Hematopoietic multipotent progenitor cell treated with erythropoietin and hydrocortisone succinate and interleukin-3 and kit ligand, for 4 days (in vitro differentiated cells): ENCODE results near the gene IFT122.

Experiments used
- DNase-seq: peaks from one replicate; pipeline ENCODE4 v3.0.0-alpha.2; 2015

IFT122 gene

DNA sequence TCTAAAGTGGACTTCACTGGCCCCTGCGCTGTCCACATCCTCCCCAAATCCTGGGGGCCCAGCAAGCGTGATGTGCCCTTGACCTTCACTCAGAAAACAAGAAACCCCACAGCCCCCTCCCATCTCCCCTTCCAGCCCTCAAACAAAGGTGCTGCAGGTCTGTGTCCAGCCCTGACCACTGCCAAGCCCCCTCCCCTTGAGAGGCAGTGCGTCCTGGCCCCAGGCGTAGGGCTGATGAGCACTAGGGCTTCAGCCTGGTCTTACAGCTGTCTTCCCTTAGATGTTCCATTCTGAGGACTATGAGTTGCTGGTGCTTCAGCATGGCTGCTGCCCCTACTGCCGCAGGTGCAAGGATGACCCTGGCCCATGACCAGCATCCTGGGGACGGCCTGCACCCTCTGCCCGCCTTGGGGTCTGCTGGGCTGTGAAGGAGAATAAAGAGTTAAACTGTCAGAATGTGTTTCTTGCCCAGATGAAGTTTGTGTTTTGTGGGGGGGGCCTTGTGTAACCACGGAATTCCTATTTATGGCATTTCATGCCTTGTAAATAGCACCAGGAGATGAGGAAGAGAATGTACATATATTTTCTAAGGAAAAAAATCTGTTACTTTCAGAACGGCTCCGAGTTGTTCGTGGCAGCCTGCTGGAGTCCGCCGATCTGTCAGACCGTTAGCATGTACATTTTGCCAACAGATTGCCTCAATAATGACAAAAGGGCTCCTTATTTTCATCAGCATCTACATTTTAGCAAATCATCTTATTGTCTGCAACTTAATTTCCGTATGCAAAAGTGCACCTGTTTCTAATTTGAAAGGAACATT, 80.1 kb downstream of the IFT122 start:
- DNase-seq, result no peak

DNA sequence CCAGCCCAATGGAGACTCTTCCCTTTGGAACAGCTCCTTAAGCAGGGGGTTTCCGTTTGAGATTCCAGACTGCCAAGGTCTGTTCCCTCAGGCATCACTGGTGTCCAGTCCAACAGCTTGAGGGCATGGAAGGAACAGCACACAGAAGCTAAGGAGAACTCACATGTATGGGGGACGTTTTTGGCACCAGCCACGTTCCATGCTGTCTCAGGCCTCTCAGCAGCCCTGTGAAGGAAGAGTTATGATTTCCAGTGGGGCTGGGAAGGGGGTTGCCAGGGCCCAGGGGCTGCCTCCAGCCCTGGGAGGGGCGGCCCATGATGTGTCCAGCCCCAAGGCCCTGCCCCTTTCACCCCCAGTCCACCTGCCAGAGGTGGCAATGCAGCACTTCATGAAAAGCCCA, 80.9 kb downstream of the IFT122 start:
- DNase-seq, result no peak

DNA sequence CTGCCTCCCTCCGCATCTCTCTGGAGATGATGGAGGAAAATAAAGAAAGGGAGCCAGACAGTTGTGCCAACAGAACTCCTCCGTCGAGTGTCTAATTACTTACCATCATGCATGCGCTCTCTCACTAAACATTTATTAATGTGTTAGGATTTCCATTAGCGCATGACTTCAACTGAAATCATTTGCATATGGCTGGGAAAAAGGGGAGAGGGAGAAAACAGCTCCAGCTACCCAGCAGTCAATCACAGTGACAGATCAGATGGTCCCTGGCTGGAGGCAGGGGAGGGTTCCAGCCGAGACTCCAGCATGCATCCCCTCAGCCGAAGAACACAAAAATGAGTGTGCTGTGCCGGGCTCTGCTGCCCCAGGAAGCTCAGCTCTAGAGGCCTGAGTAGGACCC, 81.6 kb downstream of the IFT122 start:
- no peak for DNase-seq

DNA sequence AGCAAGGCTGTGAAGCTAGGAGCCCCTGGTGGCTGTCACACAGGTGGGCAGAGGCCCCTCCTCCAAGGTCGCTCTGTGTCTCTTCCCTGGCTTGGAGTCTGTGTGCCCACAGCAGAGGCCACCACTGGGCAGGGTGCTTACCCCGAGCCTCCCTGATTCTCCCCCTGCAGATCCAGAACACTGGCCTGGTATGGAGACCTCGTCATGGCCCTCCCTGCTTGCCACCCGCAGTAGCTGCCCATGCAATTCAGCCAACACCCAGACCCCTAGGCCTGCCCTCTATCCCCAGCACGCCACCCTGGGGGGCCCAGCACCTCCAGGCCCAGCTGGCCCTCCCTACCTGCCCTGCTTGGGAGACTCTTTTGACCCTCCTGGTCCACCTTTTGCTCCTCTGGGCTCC, 82.9 kb downstream of the IFT122 start:
- no peak for DNase-seq

DNA sequence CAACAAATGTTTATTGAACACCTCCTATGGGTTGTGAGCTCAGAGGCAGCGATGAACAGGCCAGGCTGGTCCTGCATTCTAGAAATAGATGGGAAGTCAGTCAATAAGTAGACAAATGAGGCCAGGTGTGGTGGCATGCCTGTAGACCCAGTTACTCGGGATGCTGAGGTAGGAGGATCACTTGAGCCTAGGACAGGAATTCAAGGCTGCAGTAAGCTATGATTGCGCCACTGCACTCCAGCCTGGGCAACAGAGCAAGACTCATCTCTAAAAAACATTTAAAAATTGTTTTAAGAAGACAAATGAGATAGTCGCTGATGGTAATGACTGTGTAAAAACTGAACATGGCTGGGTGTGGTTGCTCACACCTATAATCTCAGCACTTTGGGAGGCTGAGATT, 84.1 kb downstream of the IFT122 start:
- no peak for DNase-seq

DNA sequence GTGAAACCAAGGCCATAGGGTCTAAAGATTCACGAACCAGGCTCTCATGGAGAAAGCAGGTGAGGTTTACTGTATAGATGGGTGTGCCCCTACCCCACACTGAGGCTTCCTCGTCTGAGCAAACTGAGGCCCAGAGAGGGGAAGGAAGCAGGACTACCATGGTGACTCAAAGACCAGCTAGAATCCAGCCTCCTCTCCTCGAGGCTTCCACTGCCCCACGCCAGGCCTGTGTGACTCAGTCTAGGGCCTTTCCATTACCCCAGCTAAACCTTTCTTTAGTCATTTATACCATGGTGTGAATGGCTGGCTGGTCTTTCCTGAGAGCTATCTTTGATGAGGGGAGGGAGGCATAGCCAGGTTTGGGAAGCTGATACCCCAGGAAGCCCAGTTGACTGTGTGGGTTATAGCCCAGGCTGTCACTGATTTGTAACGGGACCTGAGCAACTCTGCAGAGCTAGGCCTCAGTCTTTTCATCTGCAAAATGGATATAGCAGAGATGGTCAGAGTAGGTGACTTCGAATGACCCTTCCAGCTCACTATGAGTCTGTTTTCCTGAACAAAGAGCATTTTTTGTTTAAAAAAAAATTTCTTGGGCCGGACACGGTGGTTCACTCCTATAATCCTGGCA, 85.4 kb downstream of the IFT122 start:
- DNase-seq, result no peak

DNA sequence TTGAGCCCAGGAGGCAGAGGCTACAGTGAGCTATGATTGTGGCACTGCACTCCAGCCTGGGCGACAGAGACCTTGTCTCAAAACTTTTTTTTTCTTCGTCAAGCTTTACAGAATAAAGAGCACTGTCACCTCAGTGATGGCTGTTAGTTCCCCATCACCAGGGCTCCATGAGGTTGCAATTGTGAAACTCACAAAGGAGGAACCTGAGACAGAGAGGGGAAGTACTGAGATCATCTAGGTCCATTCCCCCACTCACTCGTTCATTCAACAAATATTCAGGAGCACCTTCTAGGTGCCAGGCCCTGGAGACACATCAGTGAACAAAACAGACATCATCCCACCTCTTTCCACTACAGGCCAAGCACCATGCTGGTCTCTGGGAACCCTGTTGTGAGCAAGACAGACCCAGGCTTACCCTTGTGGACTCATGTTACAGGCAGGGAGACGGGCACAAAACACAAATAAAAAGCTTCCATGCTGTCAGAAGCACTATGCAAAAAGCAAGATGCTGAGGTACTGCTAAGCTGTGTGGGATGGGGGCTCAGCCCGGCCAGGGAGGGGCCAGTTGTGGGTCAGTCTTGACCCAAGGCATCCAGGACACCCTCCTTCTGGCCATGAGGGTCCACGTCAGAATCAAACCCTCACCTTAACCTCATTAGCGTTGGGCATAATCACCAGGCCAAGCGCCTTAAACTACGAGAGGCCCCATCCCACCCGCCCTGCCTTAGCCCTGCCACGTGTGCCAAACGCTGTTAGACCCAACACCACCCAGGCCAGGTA, 86.3 kb downstream of the IFT122 start:
- peak; percentile 84 for DNase-seq

DNA sequence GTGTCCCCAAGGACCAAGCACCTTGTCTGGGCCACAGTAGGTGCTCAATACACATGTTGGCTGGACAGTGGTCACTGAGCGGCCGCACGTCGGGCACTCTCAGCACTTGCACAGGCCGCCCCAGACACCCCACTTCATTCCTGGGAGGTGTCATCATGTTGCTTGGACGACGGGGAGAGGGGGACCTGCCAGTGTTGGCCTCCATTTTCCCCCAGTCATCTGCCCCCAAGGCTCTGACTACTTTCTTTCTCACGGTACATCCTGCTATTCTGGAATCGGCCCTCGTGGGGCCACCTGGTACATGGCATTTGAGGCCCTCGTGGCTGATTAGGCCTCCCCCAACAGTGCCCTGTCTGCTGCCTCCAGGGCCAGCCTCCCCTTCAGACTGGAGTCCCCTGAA, 87.2 kb downstream of the IFT122 start:
- DNase-seq, result no peak

DNA sequence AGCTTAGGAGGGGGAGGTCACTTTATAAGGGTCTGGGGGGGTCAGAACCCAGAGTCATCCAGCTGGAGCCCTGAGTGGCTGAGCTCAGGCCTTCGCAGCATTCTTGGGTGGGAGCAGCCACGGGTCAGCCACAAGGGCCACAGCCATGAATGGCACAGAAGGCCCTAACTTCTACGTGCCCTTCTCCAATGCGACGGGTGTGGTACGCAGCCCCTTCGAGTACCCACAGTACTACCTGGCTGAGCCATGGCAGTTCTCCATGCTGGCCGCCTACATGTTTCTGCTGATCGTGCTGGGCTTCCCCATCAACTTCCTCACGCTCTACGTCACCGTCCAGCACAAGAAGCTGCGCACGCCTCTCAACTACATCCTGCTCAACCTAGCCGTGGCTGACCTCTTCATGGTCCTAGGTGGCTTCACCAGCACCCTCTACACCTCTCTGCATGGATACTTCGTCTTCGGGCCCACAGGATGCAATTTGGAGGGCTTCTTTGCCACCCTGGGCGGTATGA, 88.6 kb downstream of the IFT122 start, which contains the start of gene RHO:
Gene RHO (plus strand): TSS at position 51 of the 512 bp plus-strand sequence. CDS start 95 bp downstream, at position 146.
- no peak for DNase-seq

DNA sequence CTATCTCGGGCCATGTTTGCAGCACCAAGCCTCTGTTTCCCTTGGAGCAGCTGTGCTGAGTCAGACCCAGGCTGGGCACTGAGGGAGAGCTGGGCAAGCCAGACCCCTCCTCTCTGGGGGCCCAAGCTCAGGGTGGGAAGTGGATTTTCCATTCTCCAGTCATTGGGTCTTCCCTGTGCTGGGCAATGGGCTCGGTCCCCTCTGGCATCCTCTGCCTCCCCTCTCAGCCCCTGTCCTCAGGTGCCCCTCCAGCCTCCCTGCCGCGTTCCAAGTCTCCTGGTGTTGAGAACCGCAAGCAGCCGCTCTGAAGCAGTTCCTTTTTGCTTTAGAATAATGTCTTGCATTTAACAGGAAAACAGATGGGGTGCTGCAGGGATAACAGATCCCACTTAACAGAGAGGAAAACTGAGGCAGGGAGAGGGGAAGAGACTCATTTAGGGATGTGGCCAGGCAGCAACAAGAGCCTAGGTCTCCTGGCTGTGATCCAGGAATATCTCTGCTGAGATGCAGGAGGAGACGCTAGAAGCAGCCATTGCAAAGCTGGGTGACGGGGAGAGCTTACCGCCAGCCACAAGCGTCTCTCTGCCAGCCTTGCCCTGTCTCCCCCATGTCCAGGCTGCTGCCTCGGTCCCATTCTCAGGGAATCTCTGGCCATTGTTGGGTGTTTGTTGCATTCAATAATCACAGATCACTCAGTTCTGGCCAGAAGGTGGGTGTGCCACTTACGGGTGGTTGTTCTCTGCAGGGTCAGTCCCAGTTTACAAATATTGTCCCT, 89.6 kb downstream of the IFT122 start:
- DNase-seq, result no peak

DNA sequence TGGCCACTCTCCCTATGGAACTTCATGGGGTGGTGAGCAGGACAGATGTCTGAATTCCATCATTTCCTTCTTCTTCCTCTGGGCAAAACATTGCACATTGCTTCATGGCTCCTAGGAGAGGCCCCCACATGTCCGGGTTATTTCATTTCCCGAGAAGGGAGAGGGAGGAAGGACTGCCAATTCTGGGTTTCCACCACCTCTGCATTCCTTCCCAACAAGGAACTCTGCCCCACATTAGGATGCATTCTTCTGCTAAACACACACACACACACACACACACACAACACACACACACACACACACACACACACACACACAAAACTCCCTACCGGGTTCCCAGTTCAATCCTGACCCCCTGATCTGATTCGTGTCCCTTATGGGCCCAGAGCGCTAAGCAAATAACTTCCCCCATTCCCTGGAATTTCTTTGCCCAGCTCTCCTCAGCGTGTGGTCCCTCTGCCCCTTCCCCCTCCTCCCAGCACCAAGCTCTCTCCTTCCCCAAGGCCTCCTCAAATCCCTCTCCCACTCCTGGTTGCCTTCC, 90.3 kb downstream of the IFT122 start:
- DNase-seq, result no peak

DNA sequence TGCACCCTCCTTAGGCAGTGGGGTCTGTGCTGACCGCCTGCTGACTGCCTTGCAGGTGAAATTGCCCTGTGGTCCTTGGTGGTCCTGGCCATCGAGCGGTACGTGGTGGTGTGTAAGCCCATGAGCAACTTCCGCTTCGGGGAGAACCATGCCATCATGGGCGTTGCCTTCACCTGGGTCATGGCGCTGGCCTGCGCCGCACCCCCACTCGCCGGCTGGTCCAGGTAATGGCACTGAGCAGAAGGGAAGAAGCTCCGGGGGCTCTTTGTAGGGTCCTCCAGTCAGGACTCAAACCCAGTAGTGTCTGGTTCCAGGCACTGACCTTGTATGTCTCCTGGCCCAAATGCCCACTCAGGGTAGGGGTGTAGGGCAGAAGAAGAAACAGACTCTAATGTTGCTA, 90.8 kb downstream of the IFT122 start:
- no peak for DNase-seq

DNA sequence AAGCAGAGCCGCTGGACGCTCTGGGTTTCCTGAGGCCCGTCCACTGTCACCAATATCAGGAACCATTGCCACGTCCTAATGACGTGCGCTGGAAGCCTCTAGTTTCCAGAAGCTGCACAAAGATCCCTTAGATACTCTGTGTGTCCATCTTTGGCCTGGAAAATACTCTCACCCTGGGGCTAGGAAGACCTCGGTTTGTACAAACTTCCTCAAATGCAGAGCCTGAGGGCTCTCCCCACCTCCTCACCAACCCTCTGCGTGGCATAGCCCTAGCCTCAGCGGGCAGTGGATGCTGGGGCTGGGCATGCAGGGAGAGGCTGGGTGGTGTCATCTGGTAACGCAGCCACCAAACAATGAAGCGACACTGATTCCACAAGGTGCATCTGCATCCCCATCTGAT, 91.7 kb downstream of the IFT122 start:
- no peak for DNase-seq

DNA sequence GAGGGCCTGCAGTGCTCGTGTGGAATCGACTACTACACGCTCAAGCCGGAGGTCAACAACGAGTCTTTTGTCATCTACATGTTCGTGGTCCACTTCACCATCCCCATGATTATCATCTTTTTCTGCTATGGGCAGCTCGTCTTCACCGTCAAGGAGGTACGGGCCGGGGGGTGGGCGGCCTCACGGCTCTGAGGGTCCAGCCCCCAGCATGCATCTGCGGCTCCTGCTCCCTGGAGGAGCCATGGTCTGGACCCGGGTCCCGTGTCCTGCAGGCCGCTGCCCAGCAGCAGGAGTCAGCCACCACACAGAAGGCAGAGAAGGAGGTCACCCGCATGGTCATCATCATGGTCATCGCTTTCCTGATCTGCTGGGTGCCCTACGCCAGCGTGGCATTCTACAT, 92.2 kb downstream of the IFT122 start:
- DNase-seq, result no peak

DNA sequence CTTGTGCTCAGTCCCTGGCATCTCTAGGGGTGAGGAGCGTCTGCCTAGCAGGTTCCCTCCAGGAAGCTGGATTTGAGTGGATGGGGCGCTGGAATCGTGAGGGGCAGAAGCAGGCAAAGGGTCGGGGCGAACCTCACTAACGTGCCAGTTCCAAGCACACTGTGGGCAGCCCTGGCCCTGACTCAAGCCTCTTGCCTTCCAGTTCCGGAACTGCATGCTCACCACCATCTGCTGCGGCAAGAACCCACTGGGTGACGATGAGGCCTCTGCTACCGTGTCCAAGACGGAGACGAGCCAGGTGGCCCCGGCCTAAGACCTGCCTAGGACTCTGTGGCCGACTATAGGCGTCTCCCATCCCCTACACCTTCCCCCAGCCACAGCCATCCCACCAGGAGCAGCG, 93.4 kb downstream of the IFT122 start:
- DNase-seq, result no peak

DNA sequence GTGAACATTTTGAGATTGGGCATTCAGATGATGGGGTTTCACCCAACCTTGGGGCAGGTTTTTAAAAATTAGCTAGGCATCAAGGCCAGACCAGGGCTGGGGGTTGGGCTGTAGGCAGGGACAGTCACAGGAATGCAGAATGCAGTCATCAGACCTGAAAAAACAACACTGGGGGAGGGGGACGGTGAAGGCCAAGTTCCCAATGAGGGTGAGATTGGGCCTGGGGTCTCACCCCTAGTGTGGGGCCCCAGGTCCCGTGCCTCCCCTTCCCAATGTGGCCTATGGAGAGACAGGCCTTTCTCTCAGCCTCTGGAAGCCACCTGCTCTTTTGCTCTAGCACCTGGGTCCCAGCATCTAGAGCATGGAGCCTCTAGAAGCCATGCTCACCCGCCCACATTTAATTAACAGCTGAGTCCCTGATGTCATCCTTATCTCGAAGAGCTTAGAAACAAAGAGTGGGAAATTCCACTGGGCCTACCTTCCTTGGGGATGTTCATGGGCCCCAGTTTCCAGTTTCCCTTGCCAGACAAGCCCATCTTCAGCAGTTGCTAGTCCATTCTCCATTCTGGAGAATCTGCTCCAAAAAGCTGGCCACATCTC, 94.5 kb downstream of the IFT122 start:
- no peak for DNase-seq

DNA sequence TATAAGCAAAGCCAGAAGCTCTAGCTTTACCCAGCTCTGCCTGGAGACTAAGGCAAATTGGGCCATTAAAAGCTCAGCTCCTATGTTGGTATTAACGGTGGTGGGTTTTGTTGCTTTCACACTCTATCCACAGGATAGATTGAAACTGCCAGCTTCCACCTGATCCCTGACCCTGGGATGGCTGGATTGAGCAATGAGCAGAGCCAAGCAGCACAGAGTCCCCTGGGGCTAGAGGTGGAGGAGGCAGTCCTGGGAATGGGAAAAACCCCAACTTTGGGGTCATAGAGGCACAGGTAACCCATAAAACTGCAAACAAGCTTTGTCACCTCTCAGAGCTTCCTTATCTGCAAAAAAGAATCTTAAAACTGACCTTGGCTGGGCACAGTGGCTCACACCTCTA, 95.1 kb downstream of the IFT122 start:
- DNase-seq, result no peak

DNA sequence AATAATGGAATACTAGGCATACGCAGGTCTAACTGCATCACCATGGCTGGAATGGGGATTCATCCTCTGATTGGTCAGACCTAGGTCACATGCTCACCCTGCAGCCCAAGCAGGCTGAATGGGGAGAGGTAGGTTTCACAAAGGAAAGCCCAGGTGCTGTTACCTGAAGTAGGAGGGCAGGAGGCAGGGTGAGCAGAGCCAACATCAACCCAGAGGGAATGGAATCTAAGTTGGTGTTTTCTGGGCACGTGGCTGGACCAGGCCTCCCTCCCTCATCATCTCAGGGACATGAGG, 96.3 kb downstream of the IFT122 start:
- no peak for DNase-seq

DNA sequence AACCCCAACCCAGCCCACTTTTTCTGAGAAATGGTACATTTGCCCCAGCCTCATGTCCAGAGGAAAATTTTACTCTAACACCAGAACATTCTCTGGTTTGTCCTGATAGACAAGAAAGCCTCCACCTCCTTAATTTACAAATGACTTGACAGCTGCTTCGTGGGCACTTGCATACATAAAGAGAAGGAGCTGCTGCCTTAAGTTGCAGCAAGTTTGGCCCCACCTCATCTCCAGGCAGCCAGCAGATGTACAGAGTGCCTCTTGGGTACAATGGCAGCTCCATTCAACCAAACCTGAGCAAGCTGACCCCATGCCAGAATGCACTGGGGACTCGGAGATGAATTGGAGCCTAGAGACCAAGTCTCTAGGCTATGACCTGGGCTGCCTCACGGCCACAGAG, 96.8 kb downstream of the IFT122 start:
- no peak for DNase-seq

DNA sequence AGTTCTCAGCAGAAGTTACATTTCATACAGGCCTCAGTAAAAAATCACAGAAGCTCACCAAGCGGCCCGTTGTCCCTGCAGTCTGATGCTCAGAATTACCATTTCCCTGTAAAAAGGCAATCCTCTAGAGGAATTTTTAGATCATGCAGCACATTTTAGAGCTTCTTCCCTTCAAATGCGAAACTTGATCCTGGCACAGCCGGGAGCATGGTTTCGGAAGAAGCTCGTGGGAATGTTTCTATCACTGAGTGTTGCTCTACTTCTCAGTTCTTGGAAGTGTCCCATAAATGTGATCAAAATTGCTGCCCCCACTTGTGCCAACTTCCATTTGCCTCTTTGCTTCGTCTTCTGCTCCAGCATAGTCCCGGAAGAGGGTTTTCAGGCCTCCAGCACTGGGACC, 99.2 kb downstream of the IFT122 start:
- no peak for DNase-seq

DNA sequence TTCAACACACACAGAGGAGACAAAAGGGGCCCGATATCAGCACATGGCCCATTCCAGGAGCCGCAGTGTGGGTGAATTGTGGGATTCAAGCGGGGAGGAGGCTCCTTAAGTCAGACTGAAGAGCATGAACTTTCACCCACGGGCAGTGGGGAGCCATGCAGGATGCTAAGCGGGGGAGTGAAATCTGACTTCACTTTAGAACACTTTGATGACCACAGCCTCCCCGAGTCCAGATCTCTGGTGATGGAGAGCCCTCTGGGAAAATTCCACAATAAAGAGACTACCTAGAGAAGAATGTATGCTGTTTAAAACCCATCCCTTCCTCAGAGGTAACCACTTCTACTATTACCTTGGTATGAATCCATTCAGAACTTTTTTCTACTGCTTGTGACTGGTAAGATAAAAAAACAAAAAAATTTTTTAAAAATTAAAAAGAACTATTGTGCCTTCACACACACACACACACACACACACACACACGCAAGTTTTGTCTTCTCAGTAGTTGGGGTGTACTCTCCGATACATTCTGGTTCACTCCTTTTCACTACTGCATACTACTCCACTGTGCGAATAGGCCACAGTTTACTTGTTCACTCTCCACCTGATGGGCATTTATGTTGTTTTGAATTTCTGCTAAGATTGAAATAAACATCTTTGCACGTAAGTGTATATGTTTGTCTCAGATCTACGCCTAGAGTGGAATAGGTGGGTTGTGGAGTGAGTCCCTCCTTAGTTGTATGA, 100.9 kb downstream of the IFT122 start:
- DNase-seq, result no peak

DNA sequence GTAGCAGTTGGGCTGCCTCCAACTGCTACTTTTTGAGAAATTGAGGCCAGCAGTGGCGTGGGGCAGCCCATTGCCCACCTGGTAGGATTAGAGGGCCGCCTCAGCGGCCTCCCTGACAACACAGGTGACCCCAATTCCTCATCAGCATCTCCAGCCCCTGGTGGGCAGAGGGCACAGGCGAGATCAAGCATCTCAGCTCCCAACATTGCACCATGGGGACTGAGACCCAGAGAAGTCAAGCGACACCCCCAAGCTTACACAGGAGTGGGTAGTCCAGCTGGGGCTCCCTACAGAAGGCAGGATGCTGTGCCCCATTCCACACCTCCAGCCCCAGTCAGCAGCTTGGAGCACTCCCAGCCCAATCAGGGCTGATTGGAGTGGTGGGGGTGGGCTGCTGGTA, 102.7 kb downstream of the IFT122 start:
- no peak for DNase-seq
